Liver (tissue), 9 donors: ENCODE measurements around the gene SIRT4. TPM values are rescaled to one million over a fixed set of nuclear protein-coding genes. Genes with fewer than 3 reads are reported as not detected.

Experiments
- DNase-seq: peaks from one replicate; pipeline ENCODE4 v3.0.0-alpha.2; 2017; ENCODE audit warnings: low spot score
- H3K27ac ChIP-seq, 2 donors: one replicate each; pipeline ENCODE4 v1.7.0; 2013; ENCODE audit warnings: inconsistent platforms in 2 of 2, low read length in 2 of 2, control low read depth in 1 of 2, low read depth in 1 of 2, mild to moderate bottlenecking in 1 of 2
- H3K27me3 ChIP-seq, 4 donors: one replicate each; pipeline versions ENCODE4 v1.6.1 to v1.7.0; 2013; ENCODE audit warnings: low read length in 3 of 4, inconsistent platforms in 1 of 4, mild to moderate bottlenecking in 1 of 4, moderate library complexity in 1 of 4; ENCODE audit not compliant: control insufficient read depth in 4 of 4, insufficient read depth in 4 of 4
- H3K36me3 ChIP-seq, 4 donors: one replicate each; pipeline versions ENCODE4 v1.6.1 to v1.7.0; 2013; ENCODE audit warnings: low read length in 3 of 4, mild to moderate bottlenecking in 3 of 4, low read depth in 1 of 4, moderate library complexity in 1 of 4; ENCODE audit not compliant: control insufficient read depth in 4 of 4, insufficient read depth in 3 of 4
- H3K4me1 ChIP-seq, 4 donors: one replicate each; pipeline versions ENCODE4 v1.6.1 to v1.7.0; 2013; ENCODE audit warnings: low read length in 3 of 4, mild to moderate bottlenecking in 3 of 4, moderate library complexity in 1 of 4; ENCODE audit not compliant: control insufficient read depth in 4 of 4, insufficient read depth in 4 of 4
- H3K4me3 ChIP-seq, 3 donors: one replicate each; pipeline versions ENCODE4 v1.6.1 to v1.7.0; 2013; ENCODE audit warnings: low read length in 3 of 3, control low read depth in 1 of 3, low read depth in 1 of 3, mild to moderate bottlenecking in 1 of 3
- H3K9ac ChIP-seq, 2 donors: one replicate each; pipeline ENCODE4 v1.7.0; 2013; ENCODE audit warnings: low read length in 2 of 2, mild to moderate bottlenecking in 2 of 2, moderate library complexity in 2 of 2, control low read depth in 1 of 2, low read depth in 1 of 2
- H3K9me3 ChIP-seq, 4 donors: one replicate each; pipeline versions ENCODE4 v1.6.1 to v1.7.0; 2013; ENCODE audit warnings: low read length in 3 of 4; ENCODE audit not compliant: control insufficient read depth in 4 of 4
- EGR1 ChIP-seq, 2 donors: IDR thresholded peaks; 2 replicates each; pipeline ENCODE4 v1.6.1; 2016 to 2018; ENCODE audit warnings: antibody characterized with exemption in 2 of 2, low read depth in 2 of 2
- FOXA1 ChIP-seq: IDR thresholded peaks from 2 replicates; pipeline ENCODE4 v1.6.1; 2016; ENCODE audit warnings: antibody characterized with exemption
- FOXA2 ChIP-seq: IDR thresholded peaks from 2 replicates; pipeline ENCODE4 v1.6.1; 2016; ENCODE audit warnings: antibody characterized with exemption
- GABPA ChIP-seq, 2 donors: IDR thresholded peaks in 1 of 2; conservative IDR thresholded peaks in 1 of 2; 2 replicates each; pipeline ENCODE4 v1.6.1; 2016; ENCODE audit warnings: antibody characterized with exemption in 2 of 2, mild to moderate bottlenecking in 1 of 2, moderate library complexity in 1 of 2
- HNF4A ChIP-seq, 2 donors: conservative IDR thresholded peaks; 2 replicates each; pipeline ENCODE4 v1.6.1; 2016; ENCODE audit warnings: antibody characterized with exemption in 2 of 2, mild to moderate bottlenecking in 2 of 2
- HNF4G ChIP-seq: IDR thresholded peaks from 2 replicates; pipeline ENCODE4 v1.6.1; 2016; ENCODE audit warnings: antibody characterized with exemption
- JUND ChIP-seq, 2 donors: IDR thresholded peaks; 2 replicates each; pipeline ENCODE4 v1.6.1; 2016; ENCODE audit warnings: antibody characterized with exemption in 2 of 2
- NR2F2 ChIP-seq: IDR thresholded peaks from 2 replicates; pipeline ENCODE4 v1.6.1; 2016; ENCODE audit warnings: antibody characterized with exemption
- RAD21 ChIP-seq, 2 donors: IDR thresholded peaks; 2 replicates each; pipeline ENCODE4 v1.6.1; 2016; ENCODE audit warnings: antibody characterized with exemption in 2 of 2, mild to moderate bottlenecking in 2 of 2
- RXRA ChIP-seq, 2 donors: IDR thresholded peaks; 2 replicates each; pipeline ENCODE4 v1.6.1; 2017 to 2018; ENCODE audit warnings: antibody characterized with exemption in 2 of 2, mild to moderate bottlenecking in 1 of 2
- SP1 ChIP-seq: IDR thresholded peaks from 2 replicates; pipeline ENCODE4 v1.6.1; 2018; ENCODE audit warnings: antibody characterized with exemption, mild to moderate bottlenecking
- TAF1 ChIP-seq: conservative IDR thresholded peaks from 2 replicates; pipeline ENCODE4 v1.6.1; 2016; ENCODE audit warnings: antibody characterized with exemption, mild to moderate bottlenecking
- YY1 ChIP-seq: IDR thresholded peaks from 2 replicates; pipeline ENCODE4 v1.6.1; 2016; ENCODE audit warnings: antibody characterized with exemption, mild to moderate bottlenecking
- WGBS: extraction: QIAGEN DNeasy Blood & Tissue Kit; methylation state at CpG from one replicate; pipeline ENCODE4 v1.1.7; 2013; 5-methylcytosine and 5-hydroxymethylcytosine counted together
- polyA plus RNA-seq, 2 donors: library from polyadenylated mRNA; stranded (reverse) in 1 of 2; unstranded in 1 of 2; fragments of 200-250 nt in 1 of 2; fragments of >200 nt in 1 of 2; fragmentation: Nextera tagmentation in 1 of 2; extraction: Ambion mirVana in 1 of 2; gene quantifications; one replicate each; pipeline versions ENCODE4 v1.2.1 to v1.2.3, GENCODE V29; 2013 to 2015
- total RNA-seq, 2 donors: library from RNA; depleted of rRNA; stranded (reverse); fragments of >200 nt; gene quantifications; one replicate each; pipeline ENCODE4 v1.2.3, GENCODE V29; 2014
- TF ChIP-seq, protein P1 (sequence below): fragments of 150-350 bp; IDR thresholded peaks from 2 replicates; pipeline ENCODE4 v1.5.1; 2017; ENCODE audit warnings: improper control_type of control experiment, low read depth, low read length; ENCODE audit not compliant: missing input control
- TF ChIP-seq, protein P2 (sequence below): IDR thresholded peaks from 2 replicates; pipeline ENCODE4 v1.6.1; 2016; ENCODE audit warnings: antibody characterized with exemption
- TF ChIP-seq, protein P3 (sequence below): IDR thresholded peaks from 2 replicates; pipeline ENCODE4 v1.6.1; 2016; ENCODE audit warnings: antibody characterized with exemption
- TF ChIP-seq, protein P4 (sequence below): IDR thresholded peaks from 2 replicates; pipeline ENCODE4 v1.6.1; 2016; ENCODE audit warnings: antibody characterized with exemption, mild to moderate bottlenecking
- TF ChIP-seq, protein P5 (sequence below): IDR thresholded peaks from 2 replicates; pipeline ENCODE4 v1.6.1; 2016; ENCODE audit warnings: antibody characterized with exemption
- donor health status: healthy.
- donor health status: healthy.
- donor health status: healthy.
- donor health status: healthy.
- donor health status: healthy.

Gene SIRT4
- total and polyA plus RNA-seq, 4 donors, result 1.6 to 4.2 (median 1.9) TPM

DNA sequence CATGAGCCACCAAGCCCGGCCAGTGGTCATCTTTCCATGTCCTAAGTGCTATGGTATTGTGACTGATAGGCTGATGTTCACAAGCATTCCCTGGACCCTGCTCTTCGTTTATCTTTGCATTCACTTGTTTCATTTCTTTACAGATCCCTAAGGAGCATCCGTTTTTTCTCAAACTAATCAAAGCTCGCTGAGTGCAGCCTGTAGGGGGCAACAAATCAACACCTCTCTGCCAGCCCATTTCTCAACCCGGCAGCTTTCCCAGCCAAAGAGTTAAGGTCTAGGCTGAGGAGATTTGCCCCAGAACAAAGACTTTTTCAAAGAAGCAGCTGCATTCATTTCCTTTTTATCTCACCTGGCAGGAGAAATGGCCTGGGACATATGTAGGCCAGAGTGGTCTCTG lies 12.1 kb downstream of the SIRT4 start:
- H3K4me3 ChIP-seq, result no peak overlapping the region
- no peak for DNase-seq
- H3K27ac ChIP-seq, result no peak overlapping the region
- no peak overlapping the region for H3K9ac ChIP-seq
- peak in 1 of 2 donors; percentile 13 for TF ChIP-seq RAD21 (IDR thresholded peaks at IDR 0.05)
- no peak for TF ChIP-seq GABPA (IDR thresholded peaks at IDR 0.05 in 1 of 2, conservative IDR thresholded peaks at IDR 0.05 in 1 of 2)
- H3K9me3 ChIP-seq, result no peaks in the 10 kb centered on the region
- 80% methylated on average over 5 of the region's 5 CpGs for WGBS
- H3K27me3 ChIP-seq, result no peaks in the 10 kb centered on the region
- no peaks in the 10 kb centered on the region for H3K36me3 ChIP-seq
- peaks cover 3 to 14% (median 5%) of the 10 kb centered on the region in 4 donors for H3K4me1 ChIP-seq

DNA sequence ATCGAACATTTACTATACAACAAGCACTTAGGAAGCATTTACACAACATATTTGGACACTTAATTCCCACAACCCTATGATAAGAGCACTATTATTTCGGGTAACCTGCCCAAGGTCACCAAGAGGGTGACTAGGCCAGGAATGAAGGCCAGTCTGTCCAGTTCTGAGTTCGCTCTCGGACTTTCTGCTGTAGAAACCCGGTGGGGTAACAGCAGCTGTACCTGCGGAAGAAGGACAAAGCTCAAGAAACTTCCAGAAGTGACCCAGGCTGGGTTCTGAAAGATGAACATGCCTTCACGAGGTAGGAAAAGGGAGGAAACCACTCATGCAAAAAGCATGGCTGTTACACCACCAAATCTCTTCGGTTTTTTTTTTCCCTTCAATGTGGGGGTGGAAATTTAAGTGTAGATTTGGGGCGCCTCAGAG lies 14.7 kb downstream of the SIRT4 start:
- peak overlapping the region; percentile 54 to 95 (median 67) for H3K4me3 ChIP-seq
- WGBS, result 18% methylated on average over 9 of the region's 9 CpGs
- H3K36me3 ChIP-seq, result no peaks in the 10 kb centered on the region
- no peaks in the 10 kb centered on the region for H3K9me3 ChIP-seq
- H3K9ac ChIP-seq, result peak overlapping the region; percentile 68 to 82
- TF ChIP-seq JUND (IDR thresholded peaks at IDR 0.05) (peak in 1 of 2 donors; percentile 26), RXRA (IDR thresholded peaks at IDR 0.05) (peak in 1 of 2 donors; percentile 48), SP1 (no peak), HNF4A (conservative IDR thresholded peaks at IDR 0.05) (peak; percentile 26 to 28)
- H3K27me3 ChIP-seq, result no peaks in the 10 kb centered on the region
- peak overlapping the region; percentile 90 to 91 for H3K27ac ChIP-seq
- DNase-seq, result no peak
- peaks cover 6 to 20% (median 12%) of the 10 kb centered on the region in 4 donors for H3K4me1 ChIP-seq

DNA sequence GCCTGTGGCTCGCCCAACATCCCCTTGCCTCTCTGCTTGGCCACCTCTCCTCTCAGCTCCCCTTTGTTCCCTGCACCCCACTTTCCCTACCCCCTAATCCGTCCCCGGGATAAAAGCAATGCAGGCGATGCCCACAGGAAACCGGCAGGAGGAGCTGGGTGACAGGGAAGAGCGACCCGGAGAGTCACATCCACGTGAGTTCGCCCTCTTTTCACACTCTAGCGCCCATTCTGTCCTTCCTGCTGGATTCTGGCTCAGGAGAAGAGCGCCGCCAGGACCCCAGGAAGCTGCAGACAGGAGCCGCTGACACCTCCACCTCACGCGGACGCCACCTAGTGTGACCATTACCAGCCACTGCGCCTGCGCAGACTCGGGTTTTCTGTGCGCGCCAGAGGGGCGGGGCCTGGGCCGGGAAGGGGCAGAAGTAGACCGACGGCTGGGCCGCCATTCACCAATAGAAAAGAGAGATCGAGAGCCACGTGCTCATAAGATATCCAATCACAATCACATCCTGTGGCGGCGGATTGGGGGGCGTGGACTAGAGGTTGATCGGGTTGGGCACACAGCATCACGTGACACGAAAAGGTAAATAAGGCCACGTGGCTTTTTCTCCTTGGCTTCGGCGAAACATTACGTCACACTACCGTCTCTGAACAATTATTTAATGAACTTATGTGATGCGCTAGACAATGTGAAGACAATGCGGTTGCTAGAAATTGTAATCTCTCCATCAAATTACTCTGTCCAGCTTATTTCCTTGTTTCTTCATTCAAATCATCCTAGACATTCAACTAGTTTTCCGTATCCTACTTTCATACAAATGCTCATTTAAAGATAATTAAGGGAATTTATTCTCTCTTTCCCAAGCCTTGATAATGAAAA lies 15.3 kb downstream of the SIRT4 start:
- Histone ChIP-seq H3K4me1 (peaks cover 6 to 23% (median 13%) of the 10 kb centered on the region in 4 donors), H3K9me3 (no peaks in the 10 kb centered on the region), H3K36me3 (no peaks in the 10 kb centered on the region), H3K27ac (peak overlapping the region; percentile 90 to 91), H3K4me3 (peak overlapping the region; percentile 54 to 95 (median 67)), H3K27me3 (no peaks in the 10 kb centered on the region), H3K9ac (peak overlapping the region; percentile 68 to 82)
- peak; percentile 81 for TF ChIP-seq YY1
- TF ChIP-seq RXRA (IDR thresholded peaks at IDR 0.05), result peak; percentile 28 to 50
- TF ChIP-seq, protein P1, sequence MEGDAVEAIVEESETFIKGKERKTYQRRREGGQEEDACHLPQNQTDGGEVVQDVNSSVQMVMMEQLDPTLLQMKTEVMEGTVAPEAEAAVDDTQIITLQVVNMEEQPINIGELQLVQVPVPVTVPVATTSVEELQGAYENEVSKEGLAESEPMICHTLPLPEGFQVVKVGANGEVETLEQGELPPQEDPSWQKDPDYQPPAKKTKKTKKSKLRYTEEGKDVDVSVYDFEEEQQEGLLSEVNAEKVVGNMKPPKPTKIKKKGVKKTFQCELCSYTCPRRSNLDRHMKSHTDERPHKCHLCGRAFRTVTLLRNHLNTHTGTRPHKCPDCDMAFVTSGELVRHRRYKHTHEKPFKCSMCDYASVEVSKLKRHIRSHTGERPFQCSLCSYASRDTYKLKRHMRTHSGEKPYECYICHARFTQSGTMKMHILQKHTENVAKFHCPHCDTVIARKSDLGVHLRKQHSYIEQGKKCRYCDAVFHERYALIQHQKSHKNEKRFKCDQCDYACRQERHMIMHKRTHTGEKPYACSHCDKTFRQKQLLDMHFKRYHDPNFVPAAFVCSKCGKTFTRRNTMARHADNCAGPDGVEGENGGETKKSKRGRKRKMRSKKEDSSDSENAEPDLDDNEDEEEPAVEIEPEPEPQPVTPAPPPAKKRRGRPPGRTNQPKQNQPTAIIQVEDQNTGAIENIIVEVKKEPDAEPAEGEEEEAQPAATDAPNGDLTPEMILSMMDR, result peak; percentile 36
- peak; percentile 98 for TF ChIP-seq TAF1
- TF ChIP-seq, protein P2, sequence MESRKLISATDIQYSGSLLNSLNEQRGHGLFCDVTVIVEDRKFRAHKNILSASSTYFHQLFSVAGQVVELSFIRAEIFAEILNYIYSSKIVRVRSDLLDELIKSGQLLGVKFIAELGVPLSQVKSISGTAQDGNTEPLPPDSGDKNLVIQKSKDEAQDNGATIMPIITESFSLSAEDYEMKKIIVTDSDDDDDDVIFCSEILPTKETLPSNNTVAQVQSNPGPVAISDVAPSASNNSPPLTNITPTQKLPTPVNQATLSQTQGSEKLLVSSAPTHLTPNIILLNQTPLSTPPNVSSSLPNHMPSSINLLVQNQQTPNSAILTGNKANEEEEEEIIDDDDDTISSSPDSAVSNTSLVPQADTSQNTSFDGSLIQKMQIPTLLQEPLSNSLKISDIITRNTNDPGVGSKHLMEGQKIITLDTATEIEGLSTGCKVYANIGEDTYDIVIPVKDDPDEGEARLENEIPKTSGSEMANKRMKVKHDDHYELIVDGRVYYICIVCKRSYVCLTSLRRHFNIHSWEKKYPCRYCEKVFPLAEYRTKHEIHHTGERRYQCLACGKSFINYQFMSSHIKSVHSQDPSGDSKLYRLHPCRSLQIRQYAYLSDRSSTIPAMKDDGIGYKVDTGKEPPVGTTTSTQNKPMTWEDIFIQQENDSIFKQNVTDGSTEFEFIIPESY, result peak; percentile 35
- TF ChIP-seq EGR1 (IDR thresholded peaks at IDR 0.05; ENCODE audit: low read depth in 2 of 2), result no peak
- TF ChIP-seq HNF4G, result no peak
- peak; percentile 82 for TF ChIP-seq SP1
- TF ChIP-seq NR2F2, result no peak
- TF ChIP-seq, protein P3, sequence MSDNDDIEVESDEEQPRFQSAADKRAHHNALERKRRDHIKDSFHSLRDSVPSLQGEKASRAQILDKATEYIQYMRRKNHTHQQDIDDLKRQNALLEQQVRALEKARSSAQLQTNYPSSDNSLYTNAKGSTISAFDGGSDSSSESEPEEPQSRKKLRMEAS, result peak; percentile 98
- peak in 1 of 2 donors; percentile 4 for TF ChIP-seq HNF4A (conservative IDR thresholded peaks at IDR 0.05)
- peak; percentile 100 for TF ChIP-seq FOXA2
- peak; percentile 99 for TF ChIP-seq FOXA1
- TF ChIP-seq, protein P4, sequence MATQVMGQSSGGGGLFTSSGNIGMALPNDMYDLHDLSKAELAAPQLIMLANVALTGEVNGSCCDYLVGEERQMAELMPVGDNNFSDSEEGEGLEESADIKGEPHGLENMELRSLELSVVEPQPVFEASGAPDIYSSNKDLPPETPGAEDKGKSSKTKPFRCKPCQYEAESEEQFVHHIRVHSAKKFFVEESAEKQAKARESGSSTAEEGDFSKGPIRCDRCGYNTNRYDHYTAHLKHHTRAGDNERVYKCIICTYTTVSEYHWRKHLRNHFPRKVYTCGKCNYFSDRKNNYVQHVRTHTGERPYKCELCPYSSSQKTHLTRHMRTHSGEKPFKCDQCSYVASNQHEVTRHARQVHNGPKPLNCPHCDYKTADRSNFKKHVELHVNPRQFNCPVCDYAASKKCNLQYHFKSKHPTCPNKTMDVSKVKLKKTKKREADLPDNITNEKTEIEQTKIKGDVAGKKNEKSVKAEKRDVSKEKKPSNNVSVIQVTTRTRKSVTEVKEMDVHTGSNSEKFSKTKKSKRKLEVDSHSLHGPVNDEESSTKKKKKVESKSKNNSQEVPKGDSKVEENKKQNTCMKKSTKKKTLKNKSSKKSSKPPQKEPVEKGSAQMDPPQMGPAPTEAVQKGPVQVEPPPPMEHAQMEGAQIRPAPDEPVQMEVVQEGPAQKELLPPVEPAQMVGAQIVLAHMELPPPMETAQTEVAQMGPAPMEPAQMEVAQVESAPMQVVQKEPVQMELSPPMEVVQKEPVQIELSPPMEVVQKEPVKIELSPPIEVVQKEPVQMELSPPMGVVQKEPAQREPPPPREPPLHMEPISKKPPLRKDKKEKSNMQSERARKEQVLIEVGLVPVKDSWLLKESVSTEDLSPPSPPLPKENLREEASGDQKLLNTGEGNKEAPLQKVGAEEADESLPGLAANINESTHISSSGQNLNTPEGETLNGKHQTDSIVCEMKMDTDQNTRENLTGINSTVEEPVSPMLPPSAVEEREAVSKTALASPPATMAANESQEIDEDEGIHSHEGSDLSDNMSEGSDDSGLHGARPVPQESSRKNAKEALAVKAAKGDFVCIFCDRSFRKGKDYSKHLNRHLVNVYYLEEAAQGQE, result peak; percentile 94
- TF ChIP-seq RAD21 (IDR thresholded peaks at IDR 0.05), result peak; percentile 18 to 37
- TF ChIP-seq JUND (IDR thresholded peaks at IDR 0.05), result peak; percentile 56 to 60
- TF ChIP-seq, protein P5, sequence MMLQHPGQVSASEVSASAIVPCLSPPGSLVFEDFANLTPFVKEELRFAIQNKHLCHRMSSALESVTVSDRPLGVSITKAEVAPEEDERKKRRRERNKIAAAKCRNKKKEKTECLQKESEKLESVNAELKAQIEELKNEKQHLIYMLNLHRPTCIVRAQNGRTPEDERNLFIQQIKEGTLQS, result peak; percentile 20
- TF ChIP-seq GABPA (IDR thresholded peaks at IDR 0.05 in 1 of 2, conservative IDR thresholded peaks at IDR 0.05 in 1 of 2), result peak in 1 of 2 donors; percentile 74
- 2% methylated on average over 42 of the region's 42 CpGs for WGBS
- peak; percentile 99 for DNase-seq
